ENCODE measurements around the gene SMURF2. TPM values are rescaled to one million over a fixed set of nuclear protein-coding genes. Genes with fewer than 3 reads are reported as not detected.

Gene SMURF2
- total RNA-seq, 1 experiment from 2014 or later: 35.3 TPM

- no peak overlapping the region for H3K27ac Mint-ChIP-seq
- no peaks in the 10 kb centered on the region; the same call in 1 of the 2 replicates for H3K79me2 ChIP-seq (ENCODE audit: insufficient read depth, low read length)
These were observed 63.4 kb downstream of the SMURF2 start for GRCh38 chr17:64598672-64599071.

More at GRCh38 chr17:64598672-64599071, 63.4 kb downstream of the SMURF2 start:
- no peaks in the 10 kb centered on the region for H3K9me3 ChIP-seq (ENCODE audit: control insufficient read depth, low read depth, low read length)
- no peak for TF ChIP-seq CTCF (conservative IDR thresholded peaks at IDR 0.05)
- no peaks in the 10 kb centered on the region for H3K27me3 Mint-ChIP-seq (ENCODE audit: low read depth)
- H3K27me3 ChIP-seq (ENCODE audit: insufficient read depth, low read length): no peaks in the 10 kb centered on the region
- H2BK12ac ChIP-seq (ENCODE audit: insufficient read length, low read depth, low read length): no peak overlapping the region
- no peak overlapping the region for H3K23ac ChIP-seq (ENCODE audit: insufficient read length, low read depth, low read length)
- no peak overlapping the region for H2BK15ac ChIP-seq (ENCODE audit: low read depth, low read length)
- H3K27ac ChIP-seq (ENCODE audit: insufficient read length, low read depth, low read length): no peak overlapping the region
- H3K9ac ChIP-seq (ENCODE audit: extremely low read depth, insufficient read length, low read length): no peak overlapping the region
- H4K91ac ChIP-seq (ENCODE audit: insufficient read length, low read depth, low read length): no peak overlapping the region
- H2AFZ ChIP-seq (ENCODE audit: low read length): no peak overlapping the region
- no peak for DNase-seq
- H3K4me2 ChIP-seq (ENCODE audit: insufficient read depth, insufficient read length, low read length): no peak overlapping the region
- H3K14ac ChIP-seq (ENCODE audit: insufficient read depth, low read length): no peak overlapping the region
- no peaks in the 10 kb centered on the region for H3K79me1 ChIP-seq (ENCODE audit: insufficient read depth, low read depth, low read length, poor library complexity, severe bottlenecking)
- H3K9me3 Mint-ChIP-seq: no peaks in the 10 kb centered on the region
- no peak overlapping the region for H3K4me3 Mint-ChIP-seq
- H3K56ac ChIP-seq (ENCODE audit: insufficient read length, low read depth, low read length): no peak overlapping the region
- no peaks in the 10 kb centered on the region for H3K23me2 ChIP-seq (ENCODE audit: insufficient read length, low read depth, low read length, poor library complexity, severe bottlenecking)
- no peak overlapping the region for H4K5ac ChIP-seq (ENCODE audit: insufficient read length, low read depth, low read length)
- H3K4me1 Mint-ChIP-seq: peaks cover 0 to 8% of the 10 kb centered on the region in 2 experiments; a peak in 2 of 4 replicates
- H4K8ac ChIP-seq (replicated peaks; ENCODE audit: insufficient read length, low read depth, low read length): no peak overlapping the region
- no peak overlapping the region for H3K18ac ChIP-seq (ENCODE audit: insufficient read length, low read depth, low read length)
- H3K36me3 Mint-ChIP-seq (ENCODE audit: insufficient read depth in 1 of 3, low read depth in 3 of 3): peaks cover 5 to 11% (median 9%) of the 10 kb centered on the region in 3 experiments; a peak in 5 of 7 replicates
- no peak overlapping the region for H3K4ac ChIP-seq (ENCODE audit: low read depth, low read length)
- H4K20me1 ChIP-seq (ENCODE audit: control insufficient read depth, insufficient read depth, insufficient read length): no peaks in the 10 kb centered on the region
- no peak overlapping the region for H2AK5ac ChIP-seq (ENCODE audit: insufficient read length, low read length)
- no peak overlapping the region for H2BK5ac ChIP-seq (ENCODE audit: insufficient read length, low read length)
- H2BK120ac ChIP-seq (ENCODE audit: low read depth, low read length, poor library complexity, severe bottlenecking): no peak overlapping the region
- no peak overlapping the region for H3T11ph ChIP-seq (ENCODE audit: low read length)
- no peak overlapping the region for H2BK20ac ChIP-seq (ENCODE audit: low read depth, low read length, poor library complexity, severe bottlenecking)
- H3K4me1 ChIP-seq (ENCODE audit: insufficient read depth, low read length): no peaks in the 10 kb centered on the region
- no CpG with 5 or more reads among the region's 2 CpGs for WGBS (ENCODE audit: extremely low coverage, insufficient read length, low lambda C conversion rate)
